Colonic mucosa (tissue), 4 donors: ENCODE results near the gene GRPEL1. TPM values are rescaled to one million over a fixed set of nuclear protein-coding genes. Genes with fewer than 3 reads are reported as not detected.

ENCODE experiments used
- DNase-seq: peaks from one replicate; pipeline ENCODE4 v3.0.0-alpha.2; 2020
- H3K27ac ChIP-seq: fragments of 200-600 bp; one replicate; pipeline ENCODE4 v1.8.0; 2021
- H3K27me3 ChIP-seq: fragments of 200-600 bp; one replicate; pipeline ENCODE4 v1.8.0; 2021
- H3K36me3 ChIP-seq: fragments of 200-600 bp; one replicate; pipeline ENCODE4 v1.8.0; 2021
- H3K4me1 ChIP-seq: fragments of 200-600 bp; one replicate; pipeline ENCODE4 v1.8.0; 2021; ENCODE audit warnings: mild to moderate bottlenecking
- H3K4me3 ChIP-seq: fragments of 200-600 bp; one replicate; pipeline ENCODE4 v1.8.0; 2021
- H3K9ac ChIP-seq, 2 donors: one replicate each; pipeline ENCODE4 v1.7.0; 2013; ENCODE audit warnings: control low read depth in 2 of 2, low read depth in 2 of 2, low read length in 2 of 2
- H3K9me3 ChIP-seq: fragments of 200-600 bp; one replicate; pipeline ENCODE4 v1.8.0; 2021
- CTCF ChIP-seq: fragments of 200-600 bp; IDR thresholded peaks from one replicate; pipeline ENCODE4 v1.8.0; 2022; ENCODE audit warnings: antibody characterized with exemption, mild to moderate bottlenecking
- intact Hi-C: fragments of 100-400 bp; cut with DNase I; formaldehyde crosslinking; loops from one replicate; pipeline ENCODE4 v1.14.1; 2022
- total RNA-seq, 2 donors: library from RNA; stranded (reverse); fragmentation: NEBNext Ultra II Directional in 1 of 2; extraction: Animal tissue kit (Norgen Biotek cat#: 25700) in 1 of 2; gene quantifications; one replicate each; pipeline ENCODE4 v1.2.1, GENCODE V29; 2021
- donor health status: healthy.
- donor health status: DM: no; HTN: no; CAD: no.
- donor health status: DM: no; HTN: no; CAD: no.

GRPEL1 gene
- total RNA-seq, 2 donors from 2014 or later = 45.9 to 50.9 TPM

DNA sequence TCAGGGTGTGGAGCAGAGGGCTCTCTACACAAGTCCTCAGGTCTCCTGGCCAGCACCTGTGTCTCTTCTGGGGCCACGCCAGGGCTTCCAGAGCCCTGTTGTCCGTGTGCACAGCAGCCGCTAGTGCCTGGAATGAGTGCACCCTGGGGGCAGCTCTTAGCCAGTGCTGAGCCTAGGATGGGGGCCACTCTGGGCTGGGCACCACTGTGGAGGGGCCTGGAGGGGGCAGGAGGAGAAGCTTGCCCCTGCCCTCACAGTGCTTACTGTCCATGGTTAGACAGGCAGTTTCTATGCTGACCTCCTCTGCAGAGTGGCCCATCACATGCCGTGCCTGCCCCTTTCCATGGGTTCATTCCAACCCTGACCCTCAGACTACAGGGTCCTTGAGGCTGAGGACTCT is 42.7 kb upstream of the GRPEL1 start:
- H3K27ac ChIP-seq = no peak overlapping the region
- no peaks in the 10 kb centered on the region for H3K4me1 ChIP-seq
- no peak overlapping the region for H3K4me3 ChIP-seq
- no peak for TF ChIP-seq CTCF
- H3K9me3 ChIP-seq = no peaks in the 10 kb centered on the region
- H3K36me3 ChIP-seq = no peaks in the 10 kb centered on the region
- intact Hi-C loops = no loop called here
- DNase-seq = no peak
- H3K9ac ChIP-seq = no peak overlapping the region
- H3K27me3 ChIP-seq = no peaks in the 10 kb centered on the region

DNA sequence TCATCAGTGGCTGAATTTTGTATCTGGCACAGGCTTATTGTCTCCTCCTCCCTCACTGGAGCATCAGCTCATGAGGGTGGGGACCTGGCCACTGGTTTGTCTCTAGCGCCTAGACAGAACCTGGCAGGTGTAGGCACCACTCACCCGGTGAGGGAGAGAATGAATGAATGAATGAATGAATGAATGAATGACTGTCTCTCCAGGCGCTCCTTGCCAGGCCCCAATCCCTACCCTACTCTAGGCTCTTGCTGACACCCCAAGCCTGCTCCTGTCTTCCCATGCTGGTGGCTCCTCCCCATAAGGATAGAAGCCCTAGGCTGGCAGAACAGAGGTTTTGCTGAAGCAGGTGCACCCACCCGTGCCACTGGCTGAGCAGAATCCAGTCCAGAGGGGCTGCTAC is 41.3 kb upstream of the GRPEL1 start:
- Histone ChIP-seq H3K36me3 (no peaks in the 10 kb centered on the region), H3K27ac (no peak overlapping the region), H3K27me3 (no peaks in the 10 kb centered on the region), H3K9me3 (no peaks in the 10 kb centered on the region), H3K4me3 (no peak overlapping the region), H3K9ac (no peak overlapping the region), H3K4me1 (no peaks in the 10 kb centered on the region)
- intact Hi-C loops = no loop called here
- TF ChIP-seq CTCF = no peak
- no peak for DNase-seq

GRCh38 chr4:7108660-7109059 is 40.8 kb upstream of the GRPEL1 start:
- Histone ChIP-seq H3K27me3 (no peaks in the 10 kb centered on the region), H3K27ac (no peak overlapping the region), H3K4me1 (peaks cover under 1% of the 10 kb centered on the region), H3K36me3 (no peaks in the 10 kb centered on the region), H3K9me3 (no peaks in the 10 kb centered on the region), H3K9ac (no peak overlapping the region), H3K4me3 (no peak overlapping the region)
- no peak for DNase-seq
- TF ChIP-seq CTCF = no peak
- intact Hi-C loops = no loop called here

DNA sequence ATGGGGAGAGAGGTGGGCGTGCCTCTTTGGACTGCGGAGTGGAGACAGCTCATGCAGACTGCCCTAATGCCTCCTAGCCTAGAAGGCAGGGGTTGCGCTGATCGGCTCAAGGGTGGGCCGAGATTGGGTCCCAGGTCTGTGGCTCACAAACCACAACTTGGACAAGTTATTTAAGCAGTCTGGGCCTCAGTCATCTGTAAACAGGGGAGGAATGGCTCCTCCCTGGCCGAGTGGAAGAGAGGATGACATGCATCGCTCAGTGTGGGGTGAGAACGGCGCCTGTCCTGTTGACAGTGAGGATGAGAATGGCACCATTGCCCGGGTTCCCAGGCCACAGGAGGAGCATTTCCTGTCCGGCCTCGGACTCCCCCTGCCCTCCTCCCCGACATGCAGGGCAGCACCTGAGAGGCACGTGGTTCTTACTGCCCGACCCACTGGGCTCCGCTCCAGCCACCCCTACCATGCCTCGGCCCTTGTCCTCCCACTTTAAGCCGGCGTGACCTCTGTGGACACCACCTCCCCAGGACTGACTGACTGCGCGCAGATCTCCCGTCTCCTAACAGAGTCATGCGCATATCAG is 40.3 kb upstream of the GRPEL1 start:
- Histone ChIP-seq H3K27ac (no peak overlapping the region), H3K27me3 (no peaks in the 10 kb centered on the region), H3K36me3 (no peaks in the 10 kb centered on the region), H3K9ac (no peak overlapping the region), H3K4me3 (no peak overlapping the region), H3K9me3 (no peaks in the 10 kb centered on the region), H3K4me1 (peaks cover 3% of the 10 kb centered on the region)
- intact Hi-C loops = no loop called here
- DNase-seq = no peak
- no peak for TF ChIP-seq CTCF

DNA sequence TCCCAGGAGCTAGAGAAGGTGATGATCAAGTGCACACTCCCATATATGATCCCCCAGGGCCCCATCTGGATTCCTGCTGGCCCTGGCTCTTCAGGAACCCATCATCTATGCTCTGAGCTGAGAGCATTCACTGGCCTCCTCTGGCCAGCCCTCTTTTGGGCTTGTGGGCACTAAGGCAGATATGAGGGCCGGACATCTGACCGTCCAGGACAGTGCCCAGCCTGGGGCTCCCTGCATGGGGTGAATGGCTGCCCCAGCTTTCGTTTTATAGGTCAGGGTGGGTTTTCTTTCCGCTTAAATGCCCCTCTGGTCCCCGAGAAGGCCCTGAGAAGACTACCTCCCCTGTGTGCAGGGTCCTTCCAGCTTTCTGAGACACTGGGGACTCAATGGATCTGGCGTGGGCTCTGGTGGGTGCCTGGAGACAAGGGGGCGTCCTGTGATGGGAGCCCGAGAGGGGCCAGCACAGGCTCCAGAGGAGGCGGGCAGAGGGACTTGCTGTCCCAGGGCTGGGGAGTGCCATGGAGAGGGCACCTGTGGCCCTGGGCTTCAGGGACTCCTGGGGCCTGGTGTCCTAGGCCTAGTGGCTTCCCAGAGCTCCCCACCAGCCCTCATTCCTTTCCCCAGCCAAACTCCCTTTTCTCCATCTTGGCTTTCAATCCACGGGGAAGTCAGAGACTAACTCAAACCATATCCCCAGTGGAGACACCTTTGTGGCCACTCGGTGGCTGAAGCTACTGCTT is 39.5 kb upstream of the GRPEL1 start:
- H3K4me1 ChIP-seq = peaks cover 3% of the 10 kb centered on the region
- no peak overlapping the region for H3K27ac ChIP-seq
- H3K9ac ChIP-seq = no peak overlapping the region
- DNase-seq = no peak
- no peaks in the 10 kb centered on the region for H3K36me3 ChIP-seq
- H3K4me3 ChIP-seq = no peak overlapping the region
- intact Hi-C loops = no loop called here
- H3K9me3 ChIP-seq = no peaks in the 10 kb centered on the region
- TF ChIP-seq CTCF = no peak
- no peaks in the 10 kb centered on the region for H3K27me3 ChIP-seq
